Mucosa of descending colon (tissue), 3 donors: ENCODE measurements around the gene FOXL3. TPM values are rescaled to one million over a fixed set of nuclear protein-coding genes. Genes with fewer than 3 reads are reported as not detected.
"Not testable (repeated sequence)": the region's sequence is repeated elsewhere in the genome, so short reads cannot be mapped to it uniquely, and the experiment has no call there.

Experiments used
- ATAC-seq: fragments of 200-7000 bp; cut with Tn5 transposase; one replicate; pipeline ENCODE4 v1.9.1; 2020; ENCODE audit warnings: mild to moderate bottlenecking, moderate library complexity
- DNase-seq, 3 donors: peaks; one replicate each; pipeline ENCODE4 v3.0.0-alpha.2; 2020
- H3K36me3 ChIP-seq: fragments of 200-600 bp; one replicate; pipeline ENCODE4 v1.8.0; 2021; ENCODE audit warnings: low read depth, mild to moderate bottlenecking
- H3K4me1 ChIP-seq: fragments of 200-600 bp; one replicate; pipeline ENCODE4 v1.8.0; 2021; ENCODE audit warnings: low read depth, mild to moderate bottlenecking
- H3K4me3 ChIP-seq: fragments of 200-600 bp; one replicate; pipeline ENCODE4 v1.8.0; 2021; ENCODE audit warnings: mild to moderate bottlenecking
- H3K9me3 ChIP-seq: fragments of 200-600 bp; one replicate; pipeline ENCODE4 v1.8.0; 2021; ENCODE audit warnings: mild to moderate bottlenecking
- intact Hi-C, 2 donors: fragments of 100-400 bp; cut with DNase I in 1 of 2; cut with micrococcal nuclease in 1 of 2; formaldehyde crosslinking; loops; one replicate each; pipeline versions ENCODE4 v1.11.0 to v1.11.1; 2022; cut with DNase I, micrococcal nuclease
- total RNA-seq, 3 donors: library from RNA; stranded (reverse); fragmentation: NEBNext Ultra II Directional in 2 of 3; extraction: Animal tissue kit (Norgen Biotek cat#: 25700) in 2 of 3; gene quantifications; one replicate each; pipeline versions ENCODE4 v1.2.1 to v1.2.4, GENCODE V29; 2021 to 2023
- TF ChIP-seq, protein P1 (sequence below): fragments of 200-600 bp; IDR thresholded peaks from one replicate; pipeline ENCODE4 v1.8.0; 2022; ENCODE audit warnings: antibody characterized with exemption, mild to moderate bottlenecking
- donor health status: DM: no; HTN: no; CAD: no; lungs with moderate emphysema.
- donor health status: DM: no; HTN: no; CAD: no.
- donor health status: DM: no; HTN: yes; CAD: no.

FOXL3 gene
- total RNA-seq, 3 donors from 2014 or later = 0.43 TPM; not detected in 2

DNA sequence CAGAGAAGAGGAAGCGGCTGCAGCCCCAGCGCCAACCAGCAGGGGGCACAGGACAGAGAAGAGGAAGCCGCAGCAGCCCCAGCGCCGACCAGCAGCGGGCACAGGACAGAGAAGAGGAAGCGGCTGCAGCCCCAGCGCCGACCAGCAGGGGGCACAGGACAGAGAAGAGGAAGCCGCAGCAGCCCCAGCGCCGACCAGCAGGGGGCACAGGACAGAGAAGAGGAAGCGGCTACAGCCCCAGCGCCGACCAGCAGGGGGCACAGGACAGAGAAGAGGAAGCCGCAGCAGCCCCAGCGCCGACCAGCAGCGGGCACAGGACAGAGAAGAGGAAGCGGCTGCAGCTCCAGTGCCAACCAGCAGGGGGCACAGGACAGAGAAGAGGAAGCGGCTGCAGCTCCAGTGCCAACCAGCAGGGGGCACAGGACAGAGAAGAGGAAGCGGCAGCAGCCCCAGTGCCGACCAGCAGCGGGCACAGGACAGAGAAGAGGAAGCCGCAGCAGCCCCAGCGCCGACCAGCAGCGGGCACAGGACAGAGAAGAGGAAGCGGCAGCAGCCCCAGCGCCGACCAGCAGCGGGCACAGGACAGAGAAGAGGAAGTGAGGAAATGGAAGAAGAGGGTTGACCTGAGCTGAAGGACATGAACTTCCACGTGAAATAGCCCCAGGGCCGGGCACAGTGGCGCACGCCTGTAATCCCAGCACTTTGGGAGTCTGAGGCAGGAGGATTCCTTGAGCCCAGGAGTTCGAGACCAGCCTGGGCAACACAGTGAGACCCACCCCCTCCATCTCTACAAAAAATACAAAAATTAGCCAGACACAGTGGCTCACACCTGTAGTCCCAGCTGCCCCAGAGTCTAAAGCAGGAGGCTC lies 26.3 kb upstream of the FOXL3 start:
- TF ChIP-seq, protein P1, sequence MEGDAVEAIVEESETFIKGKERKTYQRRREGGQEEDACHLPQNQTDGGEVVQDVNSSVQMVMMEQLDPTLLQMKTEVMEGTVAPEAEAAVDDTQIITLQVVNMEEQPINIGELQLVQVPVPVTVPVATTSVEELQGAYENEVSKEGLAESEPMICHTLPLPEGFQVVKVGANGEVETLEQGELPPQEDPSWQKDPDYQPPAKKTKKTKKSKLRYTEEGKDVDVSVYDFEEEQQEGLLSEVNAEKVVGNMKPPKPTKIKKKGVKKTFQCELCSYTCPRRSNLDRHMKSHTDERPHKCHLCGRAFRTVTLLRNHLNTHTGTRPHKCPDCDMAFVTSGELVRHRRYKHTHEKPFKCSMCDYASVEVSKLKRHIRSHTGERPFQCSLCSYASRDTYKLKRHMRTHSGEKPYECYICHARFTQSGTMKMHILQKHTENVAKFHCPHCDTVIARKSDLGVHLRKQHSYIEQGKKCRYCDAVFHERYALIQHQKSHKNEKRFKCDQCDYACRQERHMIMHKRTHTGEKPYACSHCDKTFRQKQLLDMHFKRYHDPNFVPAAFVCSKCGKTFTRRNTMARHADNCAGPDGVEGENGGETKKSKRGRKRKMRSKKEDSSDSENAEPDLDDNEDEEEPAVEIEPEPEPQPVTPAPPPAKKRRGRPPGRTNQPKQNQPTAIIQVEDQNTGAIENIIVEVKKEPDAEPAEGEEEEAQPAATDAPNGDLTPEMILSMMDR = peak; percentile 27
- H3K9me3 ChIP-seq, H3K36me3 ChIP-seq, H3K4me3 ChIP-seq, intact Hi-C loops, ATAC-seq: not testable (repeated sequence)
- DNase-seq = peak; percentile 67 to 86 (median 73)
- H3K4me1 ChIP-seq = peaks cover 16% of the 10 kb centered on the region

DNA sequence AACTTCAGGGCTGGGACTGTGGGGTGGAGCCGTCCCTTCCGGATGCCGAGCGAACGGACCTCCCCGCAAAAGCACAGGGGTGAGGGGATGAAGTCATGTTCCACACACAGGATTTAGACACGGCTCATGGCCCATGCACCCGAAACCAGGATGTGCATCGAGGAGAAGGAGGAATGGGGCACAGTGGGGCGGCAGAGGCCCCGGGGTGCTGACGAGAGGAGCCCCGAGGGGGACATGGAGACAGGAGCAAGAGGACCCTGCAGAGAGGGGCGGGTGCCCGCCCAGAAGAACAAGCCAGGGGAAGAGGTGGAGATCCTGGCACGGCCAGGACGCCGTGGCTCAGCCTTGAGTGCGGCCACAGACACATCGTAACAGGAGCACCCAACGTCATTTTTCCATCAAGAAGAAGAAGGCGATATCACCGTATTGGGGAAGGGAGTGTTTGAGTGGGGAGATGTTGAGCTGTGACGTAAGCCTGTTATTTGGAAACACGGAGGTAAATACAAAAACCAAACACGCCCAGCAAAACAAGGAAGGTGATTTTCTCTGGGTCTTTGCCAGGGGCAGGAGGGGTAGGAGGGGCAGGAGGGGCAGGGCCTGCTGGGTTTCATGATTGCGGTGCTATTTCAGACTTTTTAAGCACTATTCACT lies 25.3 kb upstream of the FOXL3 start:
- DNase-seq (peak; percentile 61 to 80 (median 72)), ATAC-seq (peak; percentile 68)
- Histone ChIP-seq H3K4me1 (peaks cover 16% of the 10 kb centered on the region), H3K9me3 (peaks cover 7% of the 10 kb centered on the region), H3K36me3 (no peaks in the 10 kb centered on the region), H3K4me3 (no peak overlapping the region)
- intact Hi-C loops = no loop called here
- TF ChIP-seq, protein P1 = no peak

DNA sequence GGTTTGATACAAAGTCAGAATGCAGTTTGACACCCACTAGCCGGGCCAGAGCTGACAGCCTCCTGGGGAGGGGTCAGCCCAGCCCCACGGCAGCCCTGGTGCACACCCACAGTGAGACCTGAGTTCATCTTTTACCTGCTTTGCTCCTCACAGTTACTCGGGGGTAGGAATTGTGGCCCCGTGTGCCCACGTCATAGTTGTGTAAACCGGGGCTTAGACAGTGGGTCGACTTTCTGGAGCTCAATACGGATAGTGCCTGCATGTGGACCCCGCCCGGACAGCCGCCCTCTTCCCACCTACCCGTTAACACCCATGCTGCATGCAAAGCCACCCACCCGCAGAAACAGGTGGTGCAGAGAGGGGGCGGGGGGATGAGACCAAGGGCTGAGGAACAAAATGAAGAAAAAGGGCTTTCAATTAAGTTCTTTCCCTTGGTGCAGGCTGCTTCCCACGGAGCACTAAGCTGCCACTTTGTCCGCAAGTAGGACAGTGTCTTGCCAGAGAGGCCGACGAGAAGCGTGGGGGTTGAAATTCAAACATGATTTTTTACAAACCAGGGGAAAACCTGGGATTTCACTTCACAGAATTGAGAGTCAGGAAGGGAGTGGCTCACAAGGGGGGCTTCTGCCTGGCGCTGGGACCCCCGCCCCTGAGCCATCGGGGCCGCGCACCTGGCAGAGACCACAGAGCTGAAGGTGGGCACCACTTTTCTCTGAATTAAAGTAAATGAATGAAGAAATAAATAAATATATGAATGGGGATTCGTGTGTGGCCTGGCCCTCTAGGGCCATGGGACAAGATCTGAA lies 24.6 kb upstream of the FOXL3 start:
- peaks cover 16% of the 10 kb centered on the region for H3K4me1 ChIP-seq
- no peak overlapping the region for H3K4me3 ChIP-seq
- H3K9me3 ChIP-seq = peaks cover 7% of the 10 kb centered on the region
- ATAC-seq = peak; percentile 1
- no peaks in the 10 kb centered on the region for H3K36me3 ChIP-seq
- TF ChIP-seq, protein P1 = no peak
- intact Hi-C loops = no loop called here
- DNase-seq = peak in 2 of 3 donors; percentile 51 to 63

GRCh38 chr7:265998-266850 lies 23.7 kb upstream of the FOXL3 start:
- peaks cover 7% of the 10 kb centered on the region for H3K9me3 ChIP-seq
- TF ChIP-seq, protein P1 = no peak
- no peaks in the 10 kb centered on the region for H3K36me3 ChIP-seq
- DNase-seq (peak in 2 of 3 donors; percentile 53 to 59), ATAC-seq (peak; percentile 7)
- peaks cover 10% of the 10 kb centered on the region for H3K4me1 ChIP-seq
- intact Hi-C loops = no loop called here
- no peak overlapping the region for H3K4me3 ChIP-seq
